WERI-Rb-1 (cell line): Measurements from ENCODE around the gene PEX10.

ENCODE experiments used
- DNase-seq: peaks from one replicate; pipeline ENCODE4 v3.0.0-alpha.2; 2020
- H3K27ac ChIP-seq: fragments of 250-450 bp; sonication (Bioruptor Pico); 2 replicates; pipeline ENCODE4 v1.5.1; 2020; ENCODE audit warnings: mild to moderate bottlenecking, moderate library complexity
- H3K27me3 ChIP-seq: fragments of 250-450 bp; sonication (Bioruptor Pico); 2 replicates; pipeline ENCODE4 v1.5.1; 2021; ENCODE audit warnings: mild to moderate bottlenecking, low read depth, moderate library complexity; ENCODE audit not compliant: insufficient read depth, severe bottlenecking
- H3K36me3 ChIP-seq: fragments of 250-450 bp; sonication (Bioruptor Pico); 2 replicates; pipeline ENCODE4 v1.5.1; 2020; ENCODE audit warnings: mild to moderate bottlenecking, moderate library complexity
- H3K4me3 ChIP-seq: 2 replicates; pipeline ENCODE4 v1.5.1; 2011; ENCODE audit warnings: low read depth, mild to moderate bottlenecking, control low read depth, low read length
- H3K9me3 ChIP-seq: fragments of 250-450 bp; sonication (Bioruptor Pico); 2 replicates; pipeline ENCODE4 v1.5.1; 2021; ENCODE audit warnings: mild to moderate bottlenecking, moderate library complexity; ENCODE audit not compliant: severe bottlenecking
- TF ChIP-seq, protein P1 (sequence below): IDR thresholded peaks from 2 replicates; pipeline ENCODE4 v1.5.1; 2011; ENCODE audit warnings: low read depth, mild to moderate bottlenecking, control low read depth, inconsistent platforms, low read length

PEX10 gene

GRCh38 chr1:2428490-2428889 is 16.1 kb upstream of the PEX10 start:
- Histone ChIP-seq H3K9me3 (peaks cover 9% of the 10 kb centered on the region), H3K4me3 (no peak overlapping the region), H3K36me3 (no peaks in the 10 kb centered on the region), H3K27ac (no peak overlapping the region), H3K27me3 (no peaks in the 10 kb centered on the region)
- no peak for DNase-seq
- TF ChIP-seq, protein P1, sequence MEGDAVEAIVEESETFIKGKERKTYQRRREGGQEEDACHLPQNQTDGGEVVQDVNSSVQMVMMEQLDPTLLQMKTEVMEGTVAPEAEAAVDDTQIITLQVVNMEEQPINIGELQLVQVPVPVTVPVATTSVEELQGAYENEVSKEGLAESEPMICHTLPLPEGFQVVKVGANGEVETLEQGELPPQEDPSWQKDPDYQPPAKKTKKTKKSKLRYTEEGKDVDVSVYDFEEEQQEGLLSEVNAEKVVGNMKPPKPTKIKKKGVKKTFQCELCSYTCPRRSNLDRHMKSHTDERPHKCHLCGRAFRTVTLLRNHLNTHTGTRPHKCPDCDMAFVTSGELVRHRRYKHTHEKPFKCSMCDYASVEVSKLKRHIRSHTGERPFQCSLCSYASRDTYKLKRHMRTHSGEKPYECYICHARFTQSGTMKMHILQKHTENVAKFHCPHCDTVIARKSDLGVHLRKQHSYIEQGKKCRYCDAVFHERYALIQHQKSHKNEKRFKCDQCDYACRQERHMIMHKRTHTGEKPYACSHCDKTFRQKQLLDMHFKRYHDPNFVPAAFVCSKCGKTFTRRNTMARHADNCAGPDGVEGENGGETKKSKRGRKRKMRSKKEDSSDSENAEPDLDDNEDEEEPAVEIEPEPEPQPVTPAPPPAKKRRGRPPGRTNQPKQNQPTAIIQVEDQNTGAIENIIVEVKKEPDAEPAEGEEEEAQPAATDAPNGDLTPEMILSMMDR = no peak

- Histone ChIP-seq H3K27me3 (no peaks in the 10 kb centered on the region), H3K9me3 (peaks cover 14% of the 10 kb centered on the region), H3K4me3 (no peak overlapping the region), H3K36me3 (no peaks in the 10 kb centered on the region), H3K27ac (no peak overlapping the region)
- TF ChIP-seq, protein P1 = no peak
- no peak for DNase-seq
These were observed 15.6 kb upstream of the PEX10 start for GRCh38 chr1:2427976-2428375.

- DNase-seq = no peak
- TF ChIP-seq, protein P1 = no peak
- no peaks in the 10 kb centered on the region for H3K36me3 ChIP-seq
- no peak overlapping the region for H3K4me3 ChIP-seq
- no peak overlapping the region for H3K27ac ChIP-seq
- no peaks in the 10 kb centered on the region for H3K27me3 ChIP-seq
- peaks cover 15% of the 10 kb centered on the region for H3K9me3 ChIP-seq
These were observed 14.7 kb upstream of the PEX10 start for GRCh38 chr1:2427051-2427450.

DNA sequence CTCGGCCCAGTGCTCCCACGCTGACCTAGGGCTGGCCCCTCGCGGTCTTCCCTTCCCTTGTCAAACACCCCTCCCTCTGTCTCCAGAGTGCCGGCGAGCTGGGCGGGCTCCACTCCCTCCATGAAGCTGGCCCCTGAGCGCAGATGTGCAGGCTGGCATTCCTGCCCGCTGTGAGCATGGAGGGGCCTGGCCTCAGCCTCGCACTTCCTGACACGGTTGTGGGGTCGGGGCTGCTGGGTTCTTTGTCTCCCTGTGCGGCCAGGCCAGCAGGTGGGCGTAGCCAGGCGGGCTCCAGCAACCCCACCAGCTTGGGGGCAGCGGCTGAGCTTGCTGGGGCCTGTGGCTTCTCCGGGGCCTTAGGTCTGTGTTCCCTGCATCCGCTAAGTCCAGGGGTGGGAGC is 14.2 kb upstream of the PEX10 start:
- Histone ChIP-seq H3K27ac (peak overlapping the region; percentile 46), H3K36me3 (no peaks in the 10 kb centered on the region), H3K27me3 (no peaks in the 10 kb centered on the region), H3K9me3 (peaks cover 15% of the 10 kb centered on the region), H3K4me3 (no peak overlapping the region)
- no peak for DNase-seq
- TF ChIP-seq, protein P1 = no peak

DNA sequence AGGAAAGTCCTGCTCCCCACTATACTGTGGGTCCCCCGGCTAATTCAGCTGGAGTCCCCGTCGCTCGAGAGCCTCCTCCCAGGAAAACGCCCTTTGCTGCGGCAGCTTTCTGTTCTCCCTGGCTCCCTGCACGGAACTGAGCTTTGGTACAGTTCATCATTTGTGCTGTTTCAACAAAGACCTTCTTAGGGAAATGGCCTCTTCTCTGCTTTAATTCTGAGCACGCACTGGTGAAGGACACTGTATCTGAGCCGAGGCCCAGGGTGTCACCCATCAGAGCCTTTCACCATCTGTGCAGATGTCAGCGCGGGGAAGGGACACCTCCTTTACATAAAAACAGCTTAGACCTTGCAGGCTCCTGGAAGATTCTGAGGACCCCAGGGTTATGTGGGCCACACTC is 13.5 kb upstream of the PEX10 start:
- no peak overlapping the region for H3K4me3 ChIP-seq
- no peaks in the 10 kb centered on the region for H3K27me3 ChIP-seq
- no peaks in the 10 kb centered on the region for H3K36me3 ChIP-seq
- peaks cover 15% of the 10 kb centered on the region for H3K9me3 ChIP-seq
- no peak for DNase-seq
- TF ChIP-seq, protein P1 = no peak
- peak overlapping the region; percentile 46 for H3K27ac ChIP-seq

DNA sequence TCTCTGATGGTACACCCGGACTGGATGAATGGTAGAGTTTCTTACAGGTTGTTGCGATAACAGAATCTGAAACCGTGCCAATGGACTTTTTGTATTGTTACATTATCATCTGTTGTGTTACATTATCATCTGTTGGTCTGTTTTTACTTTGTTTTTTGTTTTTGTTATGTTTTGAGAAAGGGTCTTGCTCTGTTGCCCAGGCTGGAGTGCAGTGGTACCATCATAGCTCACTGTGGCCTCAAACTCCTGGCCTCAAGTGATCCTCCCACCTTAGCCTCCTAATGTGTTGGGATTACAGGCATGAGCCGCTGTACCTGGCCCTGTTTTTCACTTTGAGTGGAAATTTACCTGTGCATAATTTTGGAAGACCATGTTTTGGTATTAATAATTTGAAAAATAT is 10.2 kb upstream of the PEX10 start:
- H3K4me3 ChIP-seq = no peak overlapping the region
- TF ChIP-seq, protein P1 = no peak
- no peak overlapping the region for H3K27ac ChIP-seq
- peaks cover 6% of the 10 kb centered on the region for H3K9me3 ChIP-seq
- no peak for DNase-seq
- no peaks in the 10 kb centered on the region for H3K27me3 ChIP-seq
- no peaks in the 10 kb centered on the region for H3K36me3 ChIP-seq
